ENCODE measurements around the gene MAT2B. TPM values are rescaled to one million over a fixed set of nuclear protein-coding genes. Genes with fewer than 3 reads are reported as not detected.

MAT2B gene
- total RNA-seq, 1 experiment from 2014 or later: 66.2 TPM

- POLR2A ChIA-PET (ENCODE audit: unreplicated experiment): interaction anchor here (0.6 kb wide), 1 partner anchor 170 kb away, joined by 3 read pairs; no protein-coding TSS in a partner anchor
- no peak overlapping the region for H3K4me3 ChIP-seq
Observed at GRCh38 chr5:163565931-163566608, 60.7 kb downstream of the MAT2B start.

GRCh38 chr5:163566678-163567077 is 61.3 kb downstream of the MAT2B start:
- Histone ChIP-seq H3K4me2 (no peak overlapping the region), H3K4me3 (no peak overlapping the region)
- no peak for DNase-seq

More at GRCh38 chr5:163565931-163566608, 60.7 kb downstream of the MAT2B start:
- no peaks in the 10 kb centered on the region for H3K9me3 ChIP-seq (ENCODE audit: insufficient read depth, low read depth)
- no peak for DNase-seq
- H3K27ac ChIP-seq: no peak overlapping the region
- H3K9me2 ChIP-seq (ENCODE audit: insufficient read depth): no peaks in the 10 kb centered on the region
- no peak overlapping the region for H2AFZ ChIP-seq
- H3K4me1 ChIP-seq (replicated peaks; ENCODE audit: insufficient read depth): no peaks in the 10 kb centered on the region
- no peak overlapping the region for H3K4me2 ChIP-seq
- intact Hi-C loops (cut with micrococcal nuclease; ENCODE audit: unreplicated experiment): loop anchor here (2.0 to 10.0 kb wide), 2 partner anchors 909 to 1643 kb away; no protein-coding TSS in a partner anchor
- no peak for TF ChIP-seq CTCF (conservative IDR thresholded peaks at IDR 0.05)
- H3K27me3 ChIP-seq (ENCODE audit: insufficient read depth, low read depth): peaks cover 63% of the 10 kb centered on the region
- H3K36me3 ChIP-seq (ENCODE audit: low read depth): no peaks in the 10 kb centered on the region
- no peaks in the 10 kb centered on the region for H4K20me1 ChIP-seq (ENCODE audit: insufficient read depth)
- CTCF ChIA-PET: interaction anchor here (0.6 kb wide), 1 partner anchor 265 kb away, joined by 3 read pairs; no protein-coding TSS in a partner anchor
- no TSS peak for BruUV-seq (replicated peaks)
- no peaks in the 10 kb centered on the region for H3F3A ChIP-seq (ENCODE audit: insufficient read depth, low read depth)
- H3K79me2 ChIP-seq (ENCODE audit: low read depth): no peaks in the 10 kb centered on the region

GRCh38 chr5:163567811-163568210 is 62.4 kb downstream of the MAT2B start:
- Histone ChIP-seq H3K27me3 (ENCODE audit: insufficient read depth, low read depth) (peaks cover 49% of the 10 kb centered on the region), H3K4me2 (no peak overlapping the region), H3K27ac (no peak overlapping the region), H3K9me2 (ENCODE audit: insufficient read depth) (no peaks in the 10 kb centered on the region), H3K4me3 (no peak overlapping the region), H3K9me3 (ENCODE audit: insufficient read depth, low read depth) (no peaks in the 10 kb centered on the region), H4K20me1 (ENCODE audit: insufficient read depth) (no peaks in the 10 kb centered on the region), H2AFZ (no peak overlapping the region), H3K36me3 (ENCODE audit: low read depth) (no peaks in the 10 kb centered on the region), H3K4me1 (replicated peaks; ENCODE audit: insufficient read depth) (no peaks in the 10 kb centered on the region), H3F3A (ENCODE audit: insufficient read depth, low read depth) (no peaks in the 10 kb centered on the region), H3K79me2 (ENCODE audit: low read depth) (no peaks in the 10 kb centered on the region)
- POLR2A ChIA-PET (ENCODE audit: unreplicated experiment): no interaction called here
- CTCF ChIA-PET: interaction anchor here (0.8 kb wide), 1 partner anchor 119 kb away, joined by 4 read pairs; no protein-coding TSS in a partner anchor
- TF ChIP-seq CTCF (conservative IDR thresholded peaks at IDR 0.05) (no peak), EZH2 (IDR thresholded peaks at IDR 0.05; ENCODE audit: low read depth) (no peak)
- no TSS peak for BruUV-seq (replicated peaks)
- no peak for DNase-seq
- intact Hi-C loops (cut with micrococcal nuclease; ENCODE audit: unreplicated experiment): loop anchor here (10.0 kb wide), 1 partner anchor 907 kb away; no protein-coding TSS in a partner anchor

More at GRCh38 chr5:163566678-163567077, 61.3 kb downstream of the MAT2B start:
- no TSS peak for BruUV-seq (replicated peaks)
- H4K20me1 ChIP-seq (ENCODE audit: insufficient read depth): no peaks in the 10 kb centered on the region
- H3K36me3 ChIP-seq (ENCODE audit: low read depth): no peaks in the 10 kb centered on the region
- intact Hi-C loops (cut with micrococcal nuclease; ENCODE audit: unreplicated experiment): loop anchor here (10.0 kb wide), 1 partner anchor 908 kb away; no protein-coding TSS in a partner anchor
- POLR2A ChIA-PET (ENCODE audit: unreplicated experiment): interaction anchor here (0.6 kb wide), 1 partner anchor 171 kb away, joined by 3 read pairs; no protein-coding TSS in a partner anchor
- no peaks in the 10 kb centered on the region for H3F3A ChIP-seq (ENCODE audit: insufficient read depth, low read depth)
- no peaks in the 10 kb centered on the region for H3K79me2 ChIP-seq (ENCODE audit: low read depth)
- no peak overlapping the region for H3K27ac ChIP-seq
- H3K9me2 ChIP-seq (ENCODE audit: insufficient read depth): no peaks in the 10 kb centered on the region
- no peak for TF ChIP-seq CTCF (conservative IDR thresholded peaks at IDR 0.05)
- H2AFZ ChIP-seq: no peak overlapping the region
- H3K4me1 ChIP-seq (replicated peaks; ENCODE audit: insufficient read depth): no peaks in the 10 kb centered on the region
- H3K27me3 ChIP-seq (ENCODE audit: insufficient read depth, low read depth): peaks cover 58% of the 10 kb centered on the region
- CTCF ChIA-PET: interaction anchor here (0.6 to 1.1 kb wide), 2 partner anchors 265 to 937 kb away, joined by 3 to 4 read pairs; no protein-coding TSS in a partner anchor
- no peaks in the 10 kb centered on the region for H3K9me3 ChIP-seq (ENCODE audit: insufficient read depth, low read depth)

Other genes starting within 250 kb of the MAT2B start
- 112 and 170 TPM in 2 replicates for gene CCNG1, start 68.0 kb upstream of the MAT2B start, total RNA-seq (2021)
- gene NUDCD2, start 45.5 kb upstream of the MAT2B start, total RNA-seq (2021): 68.6 and 71.6 TPM in 2 replicates
- gene HMMR, start 45.0 kb upstream of the MAT2B start, total RNA-seq (2021): 83.9 and 94.5 TPM in 2 replicates

Data from PC-9 (cell line).